Limb (tissue), 2 donors: ENCODE measurements around the gene ASAP2.
A peak's percentile ranks its signal among the peaks of the same experiment; 100 is the strongest.

Source experiments
- DNase-seq, 2 donors: peaks; one replicate each; pipeline ENCODE4 v3.0.0-alpha.2; 2016; ENCODE audit errors: extremely low spot score in 2 of 2

ASAP2 gene

GRCh38 chr2:9422321-9423099, 215.9 kb downstream of the ASAP2 start:
- DNase-seq = no peak

GRCh38 chr2:9423100-9423921, 216.7 kb downstream of the ASAP2 start, which contains the start of the genes CPSF3 and ITGB1BP1:
CPSF3 (plus strand) TSS chr2:9423654; CDS start chr2:9423774, 120 bp downstream.
ITGB1BP1 (minus strand) TSS chr2:9423528; CDS start chr2:9418697, 4,831 bp downstream.
- DNase-seq = peak; percentile 98 to 99

GRCh38 chr2:9423922-9424272, 217.3 kb downstream of the ASAP2 start:
- DNase-seq = no peak

GRCh38 chr2:9424447-9425164, 218.0 kb downstream of the ASAP2 start:
- DNase-seq = no peak

GRCh38 chr2:9428965-9429577, 222.5 kb downstream of the ASAP2 start:
- no peak for DNase-seq

GRCh38 chr2:9430316-9431293, 224.0 kb downstream of the ASAP2 start:
- DNase-seq = no peak

GRCh38 chr2:9434489-9434888, 227.9 kb downstream of the ASAP2 start:
- no peak for DNase-seq

- no peak for DNase-seq
These were observed 232.9 kb downstream of the ASAP2 start for GRCh38 chr2:9439536-9439935.

GRCh38 chr2:9440058-9440727, 233.6 kb downstream of the ASAP2 start:
- no peak for DNase-seq

- no peak for DNase-seq
These were observed 234.9 kb downstream of the ASAP2 start for GRCh38 chr2:9441556-9441955.

- no peak for DNase-seq
These were observed 236.9 kb downstream of the ASAP2 start for GRCh38 chr2:9443526-9443925.

- DNase-seq = no peak
These were observed 238.5 kb downstream of the ASAP2 start for GRCh38 chr2:9445089-9445488.

GRCh38 chr2:9451231-9451630, 244.6 kb downstream of the ASAP2 start:
- no peak for DNase-seq
